Measurements from ENCODE around the gene B3GAT1. TPM values are rescaled to one million over a fixed set of nuclear protein-coding genes. Genes with fewer than 3 reads are reported as not detected.

Gene B3GAT1
- total RNA-seq, 3 donors from 2014 or later: 0.09 to 0.38 (median 0.22) TPM

DNA sequence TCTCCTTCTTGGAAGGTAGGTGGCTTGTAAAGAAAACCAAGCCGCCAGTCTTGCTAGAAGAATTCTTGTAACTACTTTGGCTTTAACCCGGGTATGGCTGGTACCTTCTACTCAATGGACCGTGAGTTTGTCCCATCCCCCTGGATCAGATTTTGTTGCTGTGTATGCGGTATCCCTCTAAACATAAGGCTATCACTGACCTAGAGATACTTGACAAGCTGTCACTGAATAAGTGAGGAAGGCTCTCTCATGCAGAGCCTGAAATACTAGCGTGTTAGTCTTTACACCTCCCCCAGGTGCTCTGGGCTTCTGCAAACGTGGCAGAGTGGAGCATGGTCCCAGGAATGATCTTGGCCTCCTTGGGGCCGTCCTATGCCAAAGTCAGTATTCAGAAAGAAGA is 45.8 kb downstream of the B3GAT1 start:
- DNase-seq (no peak), ATAC-seq (no peak)
- no peak overlapping the region for H3K4me3 ChIP-seq
- H3K36me3 ChIP-seq (ENCODE audit: low read depth): no peaks in the 10 kb centered on the region
- no peaks in the 10 kb centered on the region for H3K9me3 ChIP-seq
- intact Hi-C loops (cut with DNase I, micrococcal nuclease): no loop called here
- TF ChIP-seq, protein P1, sequence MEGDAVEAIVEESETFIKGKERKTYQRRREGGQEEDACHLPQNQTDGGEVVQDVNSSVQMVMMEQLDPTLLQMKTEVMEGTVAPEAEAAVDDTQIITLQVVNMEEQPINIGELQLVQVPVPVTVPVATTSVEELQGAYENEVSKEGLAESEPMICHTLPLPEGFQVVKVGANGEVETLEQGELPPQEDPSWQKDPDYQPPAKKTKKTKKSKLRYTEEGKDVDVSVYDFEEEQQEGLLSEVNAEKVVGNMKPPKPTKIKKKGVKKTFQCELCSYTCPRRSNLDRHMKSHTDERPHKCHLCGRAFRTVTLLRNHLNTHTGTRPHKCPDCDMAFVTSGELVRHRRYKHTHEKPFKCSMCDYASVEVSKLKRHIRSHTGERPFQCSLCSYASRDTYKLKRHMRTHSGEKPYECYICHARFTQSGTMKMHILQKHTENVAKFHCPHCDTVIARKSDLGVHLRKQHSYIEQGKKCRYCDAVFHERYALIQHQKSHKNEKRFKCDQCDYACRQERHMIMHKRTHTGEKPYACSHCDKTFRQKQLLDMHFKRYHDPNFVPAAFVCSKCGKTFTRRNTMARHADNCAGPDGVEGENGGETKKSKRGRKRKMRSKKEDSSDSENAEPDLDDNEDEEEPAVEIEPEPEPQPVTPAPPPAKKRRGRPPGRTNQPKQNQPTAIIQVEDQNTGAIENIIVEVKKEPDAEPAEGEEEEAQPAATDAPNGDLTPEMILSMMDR (IDR thresholded peaks at IDR 0.05): no peak
- no peaks in the 10 kb centered on the region for H3K4me1 ChIP-seq (ENCODE audit: low read depth)

GRCh38 chr11:134365011-134365925 is 46.8 kb downstream of the B3GAT1 start:
- TF ChIP-seq, protein P1 (IDR thresholded peaks at IDR 0.05): no peak
- H3K9me3 ChIP-seq: no peaks in the 10 kb centered on the region
- intact Hi-C loops (cut with DNase I, micrococcal nuclease): no loop called here
- ATAC-seq (no peak), DNase-seq (peak in 2 of 3 donors; percentile 14 to 30)
- no peaks in the 10 kb centered on the region for H3K36me3 ChIP-seq (ENCODE audit: low read depth)
- no peaks in the 10 kb centered on the region for H3K4me1 ChIP-seq (ENCODE audit: low read depth)
- H3K4me3 ChIP-seq: no peak overlapping the region

- Histone ChIP-seq H3K36me3 (ENCODE audit: low read depth) (no peaks in the 10 kb centered on the region), H3K4me1 (ENCODE audit: low read depth) (no peaks in the 10 kb centered on the region), H3K9me3 (no peaks in the 10 kb centered on the region), H3K4me3 (no peak overlapping the region)
- TF ChIP-seq, protein P1 (IDR thresholded peaks at IDR 0.05): no peak
- intact Hi-C loops (cut with DNase I, micrococcal nuclease): no loop called here
- ATAC-seq (no peak), DNase-seq (peak in 2 of 3 donors; percentile 9 to 17)
Measured at GRCh38 chr11:134364261-134364660, 47.8 kb downstream of the B3GAT1 start.

DNA sequence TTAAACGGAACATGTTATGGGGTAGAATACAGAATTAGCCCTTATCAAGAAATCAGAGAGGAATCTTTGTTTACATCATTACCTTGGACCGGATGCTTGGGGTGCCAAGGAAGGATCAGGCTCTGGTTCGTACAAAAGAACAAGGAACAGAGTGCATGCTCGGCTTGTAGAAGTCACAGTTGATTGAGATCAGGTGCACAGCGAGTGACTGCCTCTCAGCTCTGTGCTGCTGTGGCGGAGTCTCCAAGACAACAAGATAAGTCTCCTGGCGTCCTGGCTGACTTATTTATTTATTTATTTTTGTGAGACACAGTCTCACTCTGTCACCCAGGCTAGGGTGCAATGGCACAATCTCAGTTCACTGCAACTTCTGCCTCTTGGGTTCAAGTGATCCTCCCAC is 48.5 kb downstream of the B3GAT1 start:
- DNase-seq: no peak
- no peaks in the 10 kb centered on the region for H3K36me3 ChIP-seq (ENCODE audit: low read depth)
- intact Hi-C loops (cut with DNase I, micrococcal nuclease): no loop called here
- TF ChIP-seq, protein P1 (IDR thresholded peaks at IDR 0.05): no peak
- H3K4me3 ChIP-seq: no peak overlapping the region
- ATAC-seq: no peak
- H3K9me3 ChIP-seq: no peaks in the 10 kb centered on the region
- H3K4me1 ChIP-seq (ENCODE audit: low read depth): no peaks in the 10 kb centered on the region

GRCh38 chr11:134363161-134363560 is 48.9 kb downstream of the B3GAT1 start:
- H3K4me3 ChIP-seq: no peak overlapping the region
- DNase-seq (peak in 2 of 3 donors; percentile 9 to 31), ATAC-seq (no peak)
- intact Hi-C loops (cut with DNase I, micrococcal nuclease): no loop called here
- H3K9me3 ChIP-seq: no peaks in the 10 kb centered on the region
- no peaks in the 10 kb centered on the region for H3K4me1 ChIP-seq (ENCODE audit: low read depth)
- TF ChIP-seq, protein P1 (IDR thresholded peaks at IDR 0.05): no peak
- H3K36me3 ChIP-seq (ENCODE audit: low read depth): no peaks in the 10 kb centered on the region

Measured in mucosa of descending colon (tissue), 3 donors.